ENCODE results near the gene TMEM81. TPM values are rescaled to one million over a fixed set of nuclear protein-coding genes. Genes with fewer than 3 reads are reported as not detected.

The TMEM81 gene
- total RNA-seq, 4 donors from 2014 or later, result 1.6 to 4.5 (median 2.9) TPM

GRCh38 chr1:205098242-205098641 is 14.0 kb upstream of the TMEM81 start:
- TF ChIP-seq EP300 (IDR thresholded peaks at IDR 0.05) (no peak), POLR2A (IDR thresholded peaks at IDR 0.05) (no peak), POLR2AphosphoS5 (IDR thresholded peaks at IDR 0.05) (no peak), CTCF (IDR thresholded peaks at IDR 0.05) (no peak)
- no peaks in the 10 kb centered on the region for H3K9me3 ChIP-seq
- H3K27me3 ChIP-seq, result no peaks in the 10 kb centered on the region
- no peaks in the 10 kb centered on the region for H3K4me1 ChIP-seq
- H3K27ac ChIP-seq, result no peak overlapping the region
- H3K36me3 ChIP-seq, result peaks cover 14 to 99% of the 10 kb centered on the region in 2 donors
- ATAC-seq, result no peak
- no peak overlapping the region for H3K4me3 ChIP-seq

- no peaks in the 10 kb centered on the region for H3K9me3 ChIP-seq
- H3K4me3 ChIP-seq, result no peak overlapping the region
- TF ChIP-seq CTCF (IDR thresholded peaks at IDR 0.05) (no peak), POLR2AphosphoS5 (IDR thresholded peaks at IDR 0.05) (no peak), EP300 (IDR thresholded peaks at IDR 0.05) (no peak), POLR2A (IDR thresholded peaks at IDR 0.05) (no peak)
- H3K27ac ChIP-seq, result no peak overlapping the region
- ATAC-seq, result no peak
- peaks cover 8 to 98% of the 10 kb centered on the region in 2 donors for H3K36me3 ChIP-seq
- H3K4me1 ChIP-seq, result no peaks in the 10 kb centered on the region
- H3K27me3 ChIP-seq, result no peaks in the 10 kb centered on the region
Observed at GRCh38 chr1:205095422-205095821, 11.2 kb upstream of the TMEM81 start.

- no peaks in the 10 kb centered on the region for H3K27me3 ChIP-seq
- TF ChIP-seq POLR2A (IDR thresholded peaks at IDR 0.05) (no peak), CTCF (IDR thresholded peaks at IDR 0.05) (no peak), EP300 (IDR thresholded peaks at IDR 0.05) (no peak), POLR2AphosphoS5 (IDR thresholded peaks at IDR 0.05) (no peak)
- no peak overlapping the region for H3K4me3 ChIP-seq
- H3K27ac ChIP-seq, result no peak overlapping the region
- 70 to 86% methylated on average over 2 to 4 of the region's 4 CpGs for WGBS, 2 donors (ENCODE audit: low coverage in 1 of 2)
- H3K9me3 ChIP-seq, result no peaks in the 10 kb centered on the region
- no peak for ATAC-seq
- no peaks in the 10 kb centered on the region for H3K4me1 ChIP-seq
- peaks cover 4 to 98% of the 10 kb centered on the region in 2 donors for H3K36me3 ChIP-seq
Observed at GRCh38 chr1:205091043-205091740, 6.9 kb upstream of the TMEM81 start.

GRCh38 chr1:205088341-205088740 is 4.1 kb upstream of the TMEM81 start:
- no peak overlapping the region for H3K27ac ChIP-seq
- no peak overlapping the region for H3K4me3 ChIP-seq
- 77 to 80% methylated on average over 3 of the region's 3 CpGs for WGBS, 2 donors (ENCODE audit: low coverage in 1 of 2)
- TF ChIP-seq EP300 (IDR thresholded peaks at IDR 0.05) (no peak), POLR2AphosphoS5 (IDR thresholded peaks at IDR 0.05) (no peak), POLR2A (IDR thresholded peaks at IDR 0.05) (no peak), CTCF (IDR thresholded peaks at IDR 0.05) (no peak)
- no peaks in the 10 kb centered on the region for H3K9me3 ChIP-seq
- no peaks in the 10 kb centered on the region for H3K4me1 ChIP-seq
- H3K36me3 ChIP-seq, result peaks cover 4 to 98% of the 10 kb centered on the region in 2 donors
- no peaks in the 10 kb centered on the region for H3K27me3 ChIP-seq
- no peak for ATAC-seq

GRCh38 chr1:205082431-205082830 is 1.8 kb downstream of the TMEM81 start:
- no peak for TF ChIP-seq CTCF (IDR thresholded peaks at IDR 0.05)
- TF ChIP-seq POLR2A (IDR thresholded peaks at IDR 0.05), result no peak
- TF ChIP-seq POLR2AphosphoS5 (IDR thresholded peaks at IDR 0.05), result no peak
- TF ChIP-seq EP300 (IDR thresholded peaks at IDR 0.05), result no peak
- Histone ChIP-seq H3K4me3 (no peak overlapping the region), H3K27me3 (no peaks in the 10 kb centered on the region), H3K4me1 (no peaks in the 10 kb centered on the region), H3K27ac (no peak overlapping the region), H3K36me3 (peaks cover 0 to 56% of the 10 kb centered on the region in 2 donors), H3K9me3 (no peaks in the 10 kb centered on the region)
- WGBS, 2 donors (ENCODE audit: low coverage in 1 of 2), result 88% methylated on average over 4 of the region's 4 CpGs; no CpG with 5 or more reads in 1 of the 2 donors
- ATAC-seq, result no peak

All from gastroesophageal sphincter (tissue), 4 donors.